Cardiac fibroblast (primary cell): Measurements from ENCODE around the gene PPP3R1.

Experiments
- DNase-seq, 2 donors: peaks; one replicate each; pipeline versions ENCODE4 v3.0.0 to v3.0.0-alpha.2; 2010; ENCODE audit warnings: low read depth in 2 of 2
- H3K4me3 ChIP-seq, 2 donors: replicated peaks in 1 of 2; 1 replicate in 1 of 2; 2 replicates in 1 of 2; pipeline ENCODE4 v1.5.1; 2011; ENCODE audit warnings: low read depth in 2 of 2, low read length in 2 of 2, mild to moderate bottlenecking in 2 of 2, moderate library complexity in 1 of 2
- TF ChIP-seq, protein P1 (sequence below): IDR thresholded peaks from one replicate; pipeline ENCODE4 v1.5.1; 2011; ENCODE audit warnings: low read depth, mild to moderate bottlenecking, low read length, inconsistent platforms

Gene PPP3R1

DNA sequence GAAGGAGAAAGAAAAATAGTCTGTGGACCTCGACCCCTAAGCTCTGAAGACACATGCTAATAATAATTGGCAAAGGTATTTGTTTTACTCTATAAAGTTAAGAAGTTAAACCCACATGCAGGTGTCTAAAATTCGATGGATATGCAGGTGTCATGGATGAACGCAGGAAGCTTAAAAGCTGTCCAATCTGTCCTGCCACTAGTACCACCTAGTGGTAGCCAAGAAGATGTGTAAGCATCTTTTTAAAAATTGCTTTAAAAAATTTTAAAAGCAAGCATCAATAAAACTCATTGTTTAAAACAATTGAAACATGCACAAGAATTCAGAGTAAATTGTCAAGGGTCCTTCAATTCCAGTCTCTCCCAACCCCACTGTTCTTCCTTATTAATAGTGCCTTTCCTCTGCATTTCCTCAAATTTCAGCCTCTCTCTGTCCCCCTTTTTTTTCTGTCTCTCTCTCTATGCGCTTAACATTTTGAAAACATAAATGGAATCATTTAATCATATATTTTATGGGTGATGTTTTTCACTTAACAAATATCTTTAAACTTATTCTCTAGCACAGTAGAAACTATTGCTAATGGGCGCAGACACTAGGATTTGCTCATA is 30.6 kb upstream of the PPP3R1 start:
- TF ChIP-seq, protein P1, sequence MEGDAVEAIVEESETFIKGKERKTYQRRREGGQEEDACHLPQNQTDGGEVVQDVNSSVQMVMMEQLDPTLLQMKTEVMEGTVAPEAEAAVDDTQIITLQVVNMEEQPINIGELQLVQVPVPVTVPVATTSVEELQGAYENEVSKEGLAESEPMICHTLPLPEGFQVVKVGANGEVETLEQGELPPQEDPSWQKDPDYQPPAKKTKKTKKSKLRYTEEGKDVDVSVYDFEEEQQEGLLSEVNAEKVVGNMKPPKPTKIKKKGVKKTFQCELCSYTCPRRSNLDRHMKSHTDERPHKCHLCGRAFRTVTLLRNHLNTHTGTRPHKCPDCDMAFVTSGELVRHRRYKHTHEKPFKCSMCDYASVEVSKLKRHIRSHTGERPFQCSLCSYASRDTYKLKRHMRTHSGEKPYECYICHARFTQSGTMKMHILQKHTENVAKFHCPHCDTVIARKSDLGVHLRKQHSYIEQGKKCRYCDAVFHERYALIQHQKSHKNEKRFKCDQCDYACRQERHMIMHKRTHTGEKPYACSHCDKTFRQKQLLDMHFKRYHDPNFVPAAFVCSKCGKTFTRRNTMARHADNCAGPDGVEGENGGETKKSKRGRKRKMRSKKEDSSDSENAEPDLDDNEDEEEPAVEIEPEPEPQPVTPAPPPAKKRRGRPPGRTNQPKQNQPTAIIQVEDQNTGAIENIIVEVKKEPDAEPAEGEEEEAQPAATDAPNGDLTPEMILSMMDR = peak; percentile 78
- no peak overlapping the region for H3K4me3 ChIP-seq
- peak; percentile 62 to 63 for DNase-seq

DNA sequence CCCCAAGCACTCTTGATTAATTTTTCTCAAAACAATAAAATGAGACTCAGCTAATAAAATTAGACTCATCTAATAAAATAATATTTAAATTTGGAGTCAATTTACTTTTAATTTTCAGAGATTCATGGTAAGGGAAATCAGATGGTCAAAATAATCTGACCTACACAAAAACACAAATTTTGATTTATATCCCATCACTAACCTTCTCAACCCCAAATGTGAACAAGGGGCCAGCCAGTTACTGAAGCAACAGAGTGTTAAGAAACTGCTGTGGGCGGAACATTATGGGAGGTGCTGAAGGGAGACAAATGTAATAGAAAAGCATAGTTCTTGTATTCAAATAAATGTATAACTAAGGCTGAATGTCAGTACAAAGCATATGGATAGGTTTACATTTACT is 28.5 kb upstream of the PPP3R1 start:
- no peak for DNase-seq
- TF ChIP-seq, protein P1 = no peak
- no peak overlapping the region for H3K4me3 ChIP-seq

DNA sequence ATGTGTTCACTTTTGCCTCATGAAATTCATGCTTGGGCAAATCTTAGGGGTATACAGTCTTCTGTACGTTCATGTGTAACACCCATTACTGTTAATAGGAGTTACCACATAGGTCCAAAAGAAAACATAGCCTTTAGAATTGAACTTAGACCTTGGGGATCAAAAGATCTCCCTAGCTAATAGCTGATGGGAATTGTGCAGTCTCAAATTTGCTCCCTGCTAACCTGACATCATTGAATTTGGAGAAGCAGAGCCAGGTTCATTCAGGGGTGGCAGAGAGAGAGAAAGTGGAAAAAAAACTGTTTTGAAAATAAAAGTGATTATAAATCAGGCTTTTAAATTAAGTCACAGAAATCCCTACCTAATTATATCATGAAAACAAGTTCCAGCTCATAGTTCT is 28.0 kb upstream of the PPP3R1 start:
- no peak for DNase-seq
- TF ChIP-seq, protein P1 = no peak
- no peak overlapping the region for H3K4me3 ChIP-seq

DNA sequence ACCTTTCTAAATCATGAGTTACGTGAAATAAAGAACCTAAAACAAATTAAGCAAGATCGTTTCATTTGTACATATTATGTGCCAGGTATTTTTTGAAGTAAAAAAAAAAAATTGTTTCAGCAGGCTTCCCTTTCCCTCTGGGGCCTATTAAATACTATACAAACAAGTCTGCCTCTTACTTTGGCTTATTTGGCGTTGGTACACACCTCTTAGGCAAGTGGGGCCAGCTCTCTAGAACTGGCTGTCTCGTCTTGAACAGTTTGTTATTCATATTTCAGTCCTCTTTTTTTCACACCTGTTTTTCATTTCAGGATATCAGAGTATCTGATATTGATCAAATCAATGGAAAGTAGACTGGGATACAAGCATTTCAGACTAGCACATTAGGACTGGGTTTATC is 27.4 kb upstream of the PPP3R1 start:
- H3K4me3 ChIP-seq = no peak overlapping the region
- TF ChIP-seq, protein P1 = no peak
- no peak for DNase-seq

DNA sequence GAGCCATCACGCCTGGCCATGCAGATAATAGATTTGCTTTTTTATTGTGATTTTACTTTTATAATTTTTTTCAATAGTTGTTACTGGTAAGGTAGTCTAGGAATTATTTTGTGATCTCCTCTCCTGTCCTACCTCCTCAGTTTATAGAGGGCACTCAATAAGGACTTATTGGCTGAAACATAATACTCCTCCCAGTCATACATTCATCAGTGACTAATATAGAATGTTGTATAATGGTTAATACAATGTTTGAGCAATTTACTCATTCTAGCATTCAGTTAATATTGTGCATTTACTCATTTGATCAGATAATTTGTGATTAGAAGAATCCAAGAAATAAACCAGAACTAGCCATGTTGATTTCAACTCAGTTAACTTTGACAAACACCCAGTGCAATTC is 25.8 kb upstream of the PPP3R1 start:
- H3K4me3 ChIP-seq = no peak overlapping the region
- no peak for DNase-seq
- TF ChIP-seq, protein P1 = no peak

DNA sequence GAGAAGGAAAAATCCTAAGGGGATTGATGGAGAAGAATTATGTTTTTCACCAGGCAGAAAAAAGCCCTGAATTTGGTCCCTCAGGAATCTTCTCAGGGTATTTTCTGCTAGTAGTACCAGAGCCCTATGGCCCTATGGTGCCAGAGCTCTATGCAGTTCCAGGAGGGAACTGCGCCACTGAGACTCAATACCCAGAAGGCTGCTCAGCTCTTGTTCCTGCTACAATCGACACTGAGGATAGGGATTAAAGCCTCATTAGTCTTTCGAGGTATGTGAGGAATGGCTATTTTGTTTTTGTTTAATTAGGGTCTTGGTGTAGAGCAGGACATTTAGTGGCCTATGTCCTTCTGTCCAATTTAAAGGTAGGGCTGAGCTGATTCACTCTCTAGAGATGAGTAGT is 21.7 kb upstream of the PPP3R1 start:
- no peak for DNase-seq
- TF ChIP-seq, protein P1 = no peak
- no peak overlapping the region for H3K4me3 ChIP-seq
